Endothelial cell (in vitro differentiated cells): ENCODE results near the gene EZR. TPM values are rescaled to one million over a fixed set of nuclear protein-coding genes. Genes with fewer than 3 reads are reported as not detected.

ENCODE experiments used
- DNase-seq: peaks from one replicate; pipeline ENCODE4 v3.0.0; 2021; ENCODE audit warnings: low spot score
- H3K27ac Mint-ChIP-seq: one replicate; pipeline ENCODE4 v1.8.0; 2021; ENCODE audit warnings: mixed read lengths, inconsistent platforms; ENCODE audit not compliant: unreplicated experiment
- H3K27me3 Mint-ChIP-seq: one replicate; pipeline ENCODE4 v1.8.0; 2021; ENCODE audit warnings: mild to moderate bottlenecking, moderate library complexity, mixed read lengths, inconsistent platforms; ENCODE audit not compliant: unreplicated experiment
- H3K36me3 Mint-ChIP-seq: one replicate; pipeline ENCODE4 v1.8.0; 2021; ENCODE audit warnings: mild to moderate bottlenecking, low read depth, mixed read lengths, inconsistent platforms; ENCODE audit not compliant: unreplicated experiment
- H3K4me1 Mint-ChIP-seq: one replicate; pipeline ENCODE4 v1.8.0; 2021; ENCODE audit warnings: mild to moderate bottlenecking, mixed read lengths, inconsistent platforms; ENCODE audit not compliant: unreplicated experiment
- H3K4me3 Mint-ChIP-seq: one replicate; pipeline ENCODE4 v1.8.0; 2021; ENCODE audit warnings: mild to moderate bottlenecking, mixed read lengths, inconsistent platforms; ENCODE audit not compliant: unreplicated experiment
- H3K9me3 Mint-ChIP-seq: one replicate; pipeline ENCODE4 v1.8.0; 2021; ENCODE audit warnings: mixed read lengths, inconsistent platforms; ENCODE audit not compliant: unreplicated experiment
- CTCF ChIP-seq: fragments of 200-600 bp; sonication (generic); IDR thresholded peaks from one replicate; pipeline ENCODE4 v1.5.0; 2021; ENCODE audit warnings: antibody characterized with exemption; ENCODE audit not compliant: unreplicated experiment
- total RNA-seq: library from RNA; stranded (reverse); fragmentation: NEBNext Ultra II Directional; extraction: Animal tissue kit (Norgen Biotek cat#: 25700); gene quantifications from one replicate; pipeline ENCODE4 v1.2.1, GENCODE V29; 2021; ENCODE audit not compliant: unreplicated experiment

The EZR gene
- total RNA-seq, 1 donor from 2014 or later, result 125 TPM

DNA sequence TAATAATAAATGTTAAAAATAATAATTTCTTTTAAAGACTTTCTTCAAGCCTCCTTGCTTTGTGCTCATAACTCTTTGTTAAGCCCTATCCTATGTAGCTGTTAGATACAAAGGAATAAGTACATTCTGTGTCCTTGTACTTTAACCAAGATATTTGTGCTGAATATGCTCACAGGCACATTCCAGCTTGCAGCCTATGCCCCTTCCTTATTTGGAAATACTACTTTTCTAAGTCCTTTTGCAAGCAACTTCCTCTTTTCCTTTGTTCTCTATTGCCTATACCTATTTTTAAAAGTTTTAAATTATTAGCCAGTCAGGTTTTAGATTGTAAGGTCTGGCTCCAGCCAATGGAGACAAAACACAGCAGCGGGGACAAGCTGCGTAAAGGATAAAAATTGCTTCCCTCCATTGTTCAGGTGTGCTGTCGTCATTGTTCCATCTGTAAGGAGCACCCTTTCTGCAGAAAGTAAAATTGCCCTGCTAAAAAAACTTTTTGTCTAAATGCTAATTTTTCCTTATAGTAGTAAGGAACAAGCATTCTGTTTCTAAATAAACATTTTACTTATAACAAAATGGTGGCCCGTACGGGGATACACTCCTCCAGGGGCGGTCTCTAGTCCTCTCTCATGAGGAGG, 89.1 kb downstream of the EZR start:
- Mint-ChIP-seq H3K9me3 (no peaks in the 10 kb centered on the region), H3K4me1 (no peaks in the 10 kb centered on the region), H3K27me3 (peaks cover 4% of the 10 kb centered on the region), H3K4me3 (no peak overlapping the region), H3K36me3 (peaks cover 3% of the 10 kb centered on the region), H3K27ac (no peak overlapping the region)
- TF ChIP-seq CTCF, result no peak
- no peak for DNase-seq

DNA sequence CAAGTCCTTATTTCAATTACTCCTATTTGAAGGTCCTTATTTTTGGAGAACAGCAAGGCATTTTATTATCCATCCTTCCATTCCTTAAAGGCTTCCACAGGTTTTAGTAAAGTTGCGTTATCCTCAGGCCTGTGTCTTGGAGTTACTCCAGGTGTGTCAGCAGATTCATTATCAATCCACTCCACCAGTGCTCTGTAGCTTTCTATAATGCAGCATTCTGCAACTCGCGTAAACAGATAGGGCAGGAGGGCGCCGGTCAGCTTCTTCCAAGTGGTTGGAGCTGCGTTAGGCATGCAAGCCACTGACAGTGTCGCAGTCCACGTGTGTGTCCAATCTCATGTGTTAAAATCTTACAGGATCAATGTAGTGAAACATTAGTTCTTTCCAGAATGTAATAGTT, 93.5 kb downstream of the EZR start:
- peaks cover 1% of the 10 kb centered on the region for H3K27me3 Mint-ChIP-seq

DNA sequence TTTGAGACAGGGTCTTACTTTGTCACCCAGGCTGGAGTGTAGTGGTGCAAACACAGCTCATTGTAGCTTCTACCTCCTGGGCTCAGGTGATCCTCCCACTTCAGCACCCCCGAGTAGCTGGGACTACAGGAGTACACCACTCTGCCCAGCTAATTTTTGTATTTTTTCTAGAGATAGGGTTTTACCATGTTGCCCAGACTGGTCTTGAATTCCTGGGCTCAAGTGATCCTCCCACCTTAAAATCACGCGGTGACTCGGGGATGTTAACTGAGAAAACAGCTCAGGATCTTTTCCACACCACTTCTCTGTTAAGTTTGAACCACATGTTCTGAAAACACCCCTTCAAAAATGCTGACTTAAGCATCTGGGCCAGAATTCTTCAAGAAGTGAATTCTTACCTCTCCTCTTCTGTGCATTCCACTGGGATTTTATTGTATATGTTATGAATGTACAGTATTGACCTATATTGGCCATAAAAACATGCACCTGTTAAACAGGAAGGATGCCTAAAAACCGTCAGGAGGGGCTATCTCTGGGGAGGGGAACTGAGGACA, 96.9 kb downstream of the EZR start:
- DNase-seq, result no peak
- Mint-ChIP-seq H3K9me3 (no peaks in the 10 kb centered on the region), H3K27me3 (peaks cover 1% of the 10 kb centered on the region), H3K36me3 (no peaks in the 10 kb centered on the region), H3K4me1 (peaks cover 6% of the 10 kb centered on the region), H3K4me3 (no peak overlapping the region), H3K27ac (no peak overlapping the region)
- no peak for TF ChIP-seq CTCF

More for the DNA sequence above, 93.5 kb downstream of the EZR start:
- no peak overlapping the region for H3K4me3 Mint-ChIP-seq
- no peaks in the 10 kb centered on the region for H3K36me3 Mint-ChIP-seq
- no peak for DNase-seq
- H3K27ac Mint-ChIP-seq, result no peak overlapping the region
- no peak for TF ChIP-seq CTCF
- no peaks in the 10 kb centered on the region for H3K9me3 Mint-ChIP-seq
- peaks cover 1% of the 10 kb centered on the region for H3K4me1 Mint-ChIP-seq

DNA sequence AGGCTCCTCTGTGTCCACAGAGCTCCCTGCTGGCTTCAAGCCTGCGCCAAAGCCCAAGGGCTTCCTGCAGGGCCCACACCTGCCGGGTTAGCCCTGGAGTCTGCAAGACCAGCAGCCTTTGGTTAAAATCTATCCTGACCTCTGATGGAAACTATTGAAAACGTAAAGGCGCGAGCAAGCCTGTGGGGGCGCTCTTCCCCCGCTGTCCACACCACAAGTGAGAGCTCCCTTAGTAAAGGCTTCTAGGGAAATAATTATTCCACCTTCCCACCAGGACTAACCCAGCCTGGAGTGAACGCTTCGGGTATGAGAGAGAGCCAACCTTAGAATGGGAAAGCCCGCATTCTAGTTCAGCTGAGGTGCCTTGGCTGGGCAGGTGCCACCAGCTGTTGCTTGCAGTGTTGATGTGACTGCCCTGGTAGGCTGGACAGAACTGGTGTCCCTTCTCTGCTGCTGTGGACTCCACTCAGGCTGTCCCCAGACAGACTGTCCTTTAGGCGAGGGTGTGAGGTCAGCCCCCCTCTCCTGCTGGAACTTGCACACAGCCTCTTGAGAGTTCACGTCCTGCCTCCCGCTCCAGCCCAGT, 100.6 kb downstream of the EZR start:
- Mint-ChIP-seq H3K27ac (no peak overlapping the region), H3K27me3 (no peaks in the 10 kb centered on the region), H3K4me3 (no peak overlapping the region), H3K9me3 (no peaks in the 10 kb centered on the region), H3K4me1 (peaks cover 14% of the 10 kb centered on the region), H3K36me3 (no peaks in the 10 kb centered on the region)
- peak; percentile 66 for DNase-seq
- peak; percentile 87 for TF ChIP-seq CTCF
